NCI-H510A treated with DMSO at 0.1 percent for 48 hours (cell line): ENCODE measurements around the gene MSI2.

Source experiments
- DNase-seq: peaks from one replicate; lab custom pipeline; 2025; lab: John Stamatoyannopoulos, UW

The MSI2 gene

DNA sequence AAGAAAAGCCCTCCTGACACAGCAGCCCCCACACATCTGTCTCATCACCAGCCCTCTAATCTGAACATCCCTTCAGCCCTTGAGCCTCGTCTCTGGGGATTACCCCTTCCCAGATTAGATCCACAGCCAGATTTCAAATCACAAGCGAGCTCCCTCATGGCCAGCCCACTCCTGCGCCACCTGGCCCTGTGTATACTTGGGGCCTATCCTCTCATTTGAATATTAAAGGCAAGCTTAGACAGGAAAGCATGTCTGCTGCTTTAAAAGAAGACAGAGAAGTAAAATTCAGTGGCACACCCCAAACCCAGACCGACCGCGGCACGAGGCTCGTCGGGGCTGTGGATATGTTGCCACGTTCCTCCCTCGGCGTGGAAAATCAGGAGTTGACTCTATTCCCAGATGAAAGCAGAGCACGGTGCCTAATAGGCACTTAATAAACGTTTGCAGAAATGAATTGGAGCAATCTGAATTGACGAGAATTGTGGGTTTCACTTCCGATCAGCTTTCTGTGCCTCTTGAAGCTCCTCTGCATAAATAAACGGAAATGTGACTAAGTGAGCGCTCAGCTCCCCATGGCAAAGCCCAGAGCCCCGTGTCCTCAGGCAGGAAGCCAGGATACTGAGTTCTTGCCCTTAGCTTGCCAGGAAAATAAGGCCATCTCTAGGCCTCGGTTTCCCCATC is 380.8 kb downstream of the MSI2 start:
- DNase-seq, result no peak

DNA sequence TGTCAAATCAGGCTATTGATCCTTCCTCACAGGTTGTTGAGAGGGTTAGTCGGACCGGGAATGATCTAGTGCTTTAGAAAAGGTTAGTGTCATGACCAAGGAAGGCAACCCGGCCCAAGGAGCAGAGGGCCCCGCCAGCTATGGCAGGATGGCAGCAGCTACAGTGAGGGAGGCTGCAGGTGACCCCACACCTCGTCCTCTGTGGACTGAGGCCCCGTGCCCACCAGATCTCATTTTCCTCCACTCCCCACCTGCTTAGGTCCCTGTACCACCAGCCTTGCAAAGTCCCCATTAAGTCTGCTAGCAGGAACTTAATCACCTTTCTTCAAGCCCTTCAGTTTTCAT is 381.3 kb downstream of the MSI2 start:
- no peak for DNase-seq

DNA sequence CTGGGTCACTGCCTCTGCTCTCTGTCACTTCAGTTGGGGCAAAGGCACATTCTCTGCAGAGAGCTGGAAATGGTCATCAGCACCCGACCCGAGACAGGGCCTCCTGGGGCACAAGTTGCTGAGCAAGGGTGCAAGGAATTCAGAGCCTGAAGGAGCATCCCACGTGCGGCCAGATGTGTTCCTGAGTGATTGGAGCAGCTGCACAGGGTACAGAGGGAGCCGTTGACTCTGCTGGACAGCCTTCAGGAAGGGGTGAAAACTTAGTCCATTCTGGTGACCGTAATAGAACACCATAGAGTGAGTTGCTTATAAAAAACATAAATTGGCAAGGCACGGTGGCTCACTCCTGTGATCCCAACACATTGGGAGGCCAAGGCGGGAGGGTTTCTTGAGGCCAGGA is 382.0 kb downstream of the MSI2 start:
- DNase-seq, result no peak

- DNase-seq, result no peak
Measured at GRCh38 chr17:57639381-57639780, 383.1 kb downstream of the MSI2 start.

DNA sequence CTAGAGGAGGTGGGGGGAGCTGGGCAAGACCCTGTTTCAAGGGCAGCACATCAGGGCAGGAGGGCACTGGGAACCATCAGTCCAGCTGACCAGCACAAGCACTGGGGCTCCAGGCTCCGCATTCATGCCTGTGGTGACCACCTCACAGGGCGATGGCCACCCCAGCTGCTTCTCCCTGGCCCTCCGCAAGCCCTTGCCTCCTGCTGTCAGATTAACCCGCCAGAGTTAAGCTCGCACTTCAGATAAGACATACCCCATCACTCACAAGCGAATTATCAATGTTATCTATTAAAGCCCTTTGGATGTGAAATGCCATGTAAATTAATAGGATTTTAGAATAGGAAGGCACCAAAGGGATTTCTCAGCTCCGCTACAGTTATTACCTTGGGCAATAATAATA is 383.8 kb downstream of the MSI2 start:
- DNase-seq, result no peak

- no peak for DNase-seq
Measured at GRCh38 chr17:57641761-57642160, 385.4 kb downstream of the MSI2 start.

DNA sequence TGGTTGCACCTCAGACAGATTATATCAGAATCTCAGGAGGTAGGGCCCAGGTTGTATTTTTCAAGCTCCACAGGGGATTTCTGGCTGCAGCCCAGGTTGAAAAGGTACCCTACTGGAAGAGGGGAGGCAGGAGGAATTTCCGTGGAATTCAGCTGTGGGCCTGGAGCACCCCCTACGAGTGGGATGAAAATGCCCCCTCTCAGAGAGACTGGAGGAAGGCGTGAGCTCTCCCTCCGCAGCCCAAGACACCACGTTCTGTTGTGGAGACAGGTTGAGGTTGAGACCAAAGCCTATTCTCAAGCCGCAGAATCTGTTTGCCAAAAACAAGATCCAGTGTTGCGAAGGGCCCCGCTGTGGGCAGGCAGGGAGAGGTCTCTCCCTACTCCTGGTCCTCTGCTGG is 386.7 kb downstream of the MSI2 start:
- no peak for DNase-seq

DNA sequence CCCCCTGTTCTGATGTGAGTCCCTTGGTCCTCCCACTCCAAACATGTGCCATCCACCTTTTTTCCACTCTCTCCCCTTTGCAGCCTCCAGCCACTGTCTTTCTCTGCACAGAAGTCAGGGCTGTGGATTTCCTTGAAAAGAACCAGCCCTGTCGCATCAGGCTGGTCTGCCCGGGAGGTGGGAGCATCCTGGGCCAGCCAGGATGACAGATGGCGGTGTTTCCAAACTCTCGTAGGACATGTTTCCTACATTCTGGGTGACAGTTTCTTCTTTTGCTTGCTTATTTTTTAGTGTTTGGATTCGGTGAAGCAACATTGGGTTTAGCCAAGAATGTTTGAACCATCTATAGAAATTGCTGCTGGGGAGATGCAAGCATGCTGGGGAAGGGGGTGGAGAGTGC is 388.0 kb downstream of the MSI2 start:
- DNase-seq, result no peak

- no peak for DNase-seq
Measured at GRCh38 chr17:57645950-57646665, 389.8 kb downstream of the MSI2 start.

DNA sequence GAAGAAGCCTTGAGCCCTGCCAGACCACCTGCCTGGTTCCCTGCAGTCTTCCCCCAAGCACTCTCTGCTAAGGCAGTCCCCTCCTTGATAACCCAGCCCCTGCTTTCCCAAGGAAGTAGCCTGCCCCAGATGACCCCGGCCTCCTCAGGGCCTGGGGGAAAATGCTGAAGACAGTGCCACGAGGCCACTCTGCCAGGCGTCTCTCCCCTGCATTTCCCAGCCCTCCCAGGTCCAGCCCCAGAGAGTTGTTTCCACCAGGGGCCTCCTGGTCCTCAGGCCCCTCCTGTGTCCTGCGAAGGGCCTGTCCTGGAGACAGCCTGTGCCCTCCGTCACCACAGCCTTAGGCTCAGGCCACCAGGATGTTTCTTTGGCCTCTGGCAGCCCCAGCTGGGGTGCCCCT is 392.4 kb downstream of the MSI2 start:
- no peak for DNase-seq

DNA sequence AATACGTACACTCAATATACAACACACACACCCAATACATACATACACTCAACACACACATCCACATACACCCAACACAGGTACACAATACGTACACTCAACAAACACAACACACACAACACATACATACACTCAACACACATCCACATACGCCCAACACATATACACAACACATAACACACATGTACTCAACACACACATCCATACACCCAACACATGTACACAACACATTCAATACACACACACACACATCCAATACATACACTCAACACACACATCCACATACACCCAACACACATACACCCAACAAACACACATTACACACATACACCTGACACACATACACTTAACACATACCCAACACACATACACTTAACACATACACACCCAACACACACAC is 392.9 kb downstream of the MSI2 start:
- DNase-seq, result no peak

DNA sequence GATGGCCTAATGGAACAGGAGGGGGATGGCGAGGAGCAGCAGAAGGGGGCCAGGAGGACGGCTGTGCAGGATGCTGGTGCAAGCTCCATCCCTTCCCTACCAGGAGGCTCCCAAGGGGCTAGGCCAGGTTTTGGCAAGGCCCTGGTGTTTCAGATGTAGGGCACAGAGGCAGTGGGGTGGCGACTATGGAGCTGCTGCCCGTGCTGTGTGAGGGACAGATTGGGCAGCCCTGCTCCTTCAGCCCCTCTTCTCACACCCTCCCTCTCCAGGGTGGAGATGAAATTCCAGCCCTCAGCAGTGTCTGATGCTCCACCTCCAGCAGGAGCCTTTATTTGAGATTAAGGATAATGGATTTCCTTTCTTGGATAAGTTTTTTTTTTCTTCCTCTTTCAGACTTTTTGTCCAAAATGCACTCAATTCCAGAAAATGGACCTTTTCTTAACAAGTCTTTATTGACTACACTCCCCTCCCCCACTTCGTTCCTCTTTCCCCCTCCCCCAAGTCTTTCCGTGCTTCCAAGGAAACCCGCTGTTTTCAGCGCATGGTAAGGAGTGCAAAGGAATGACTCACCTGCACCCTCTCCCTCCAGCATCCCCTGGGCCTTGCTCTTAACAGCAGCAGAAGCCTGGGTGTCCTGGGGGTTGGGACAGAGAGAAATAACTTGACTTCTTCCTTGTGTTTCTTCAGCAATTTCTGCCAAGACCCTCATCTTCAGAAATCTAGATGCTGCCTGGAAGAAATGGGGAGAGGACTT is 393.6 kb downstream of the MSI2 start:
- DNase-seq, result no peak

DNA sequence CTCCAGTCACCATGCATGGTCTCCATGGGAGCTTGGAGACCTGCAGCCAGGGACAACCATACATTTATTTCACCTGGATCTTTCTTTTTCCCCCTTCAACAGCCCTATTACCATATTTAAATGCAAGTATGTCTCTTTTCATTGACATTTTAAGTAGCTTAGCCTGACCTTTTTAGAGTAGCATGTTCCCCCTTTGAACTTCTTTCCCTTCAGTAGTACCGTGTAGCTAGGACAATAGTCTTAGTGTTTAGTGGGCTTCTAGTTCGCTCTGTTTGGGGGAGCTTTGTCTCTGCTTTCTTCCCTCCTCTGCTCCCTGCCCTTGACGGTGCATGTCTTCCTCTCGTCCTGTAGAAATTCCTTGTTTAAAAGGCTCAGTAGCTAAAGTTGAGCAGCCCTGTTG is 394.2 kb downstream of the MSI2 start:
- DNase-seq, result no peak

DNA sequence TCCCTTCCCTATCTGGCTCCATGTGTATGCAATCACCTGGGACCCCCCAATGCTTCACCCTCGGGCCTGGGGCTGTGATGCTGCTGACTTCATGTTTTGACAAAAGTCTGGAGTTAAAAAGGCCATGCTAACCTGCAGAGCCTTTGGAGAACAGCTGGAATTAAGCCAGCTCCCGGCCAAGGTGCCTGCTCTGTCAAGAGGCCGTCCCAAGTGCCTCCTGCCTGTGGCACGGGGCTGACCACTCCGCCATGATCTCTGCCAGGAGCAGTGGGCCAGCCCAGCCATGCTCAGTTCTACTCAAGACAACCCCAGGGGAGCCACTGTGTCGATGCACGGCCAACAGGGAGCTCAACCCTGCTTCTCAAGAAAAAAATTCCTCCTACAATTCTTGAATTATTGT is 395.1 kb downstream of the MSI2 start:
- no peak for DNase-seq

GRCh38 chr17:57651996-57652395 is 395.7 kb downstream of the MSI2 start:
- no peak for DNase-seq

- DNase-seq, result no peak
Measured at GRCh38 chr17:57652811-57653210, 396.5 kb downstream of the MSI2 start.

DNA sequence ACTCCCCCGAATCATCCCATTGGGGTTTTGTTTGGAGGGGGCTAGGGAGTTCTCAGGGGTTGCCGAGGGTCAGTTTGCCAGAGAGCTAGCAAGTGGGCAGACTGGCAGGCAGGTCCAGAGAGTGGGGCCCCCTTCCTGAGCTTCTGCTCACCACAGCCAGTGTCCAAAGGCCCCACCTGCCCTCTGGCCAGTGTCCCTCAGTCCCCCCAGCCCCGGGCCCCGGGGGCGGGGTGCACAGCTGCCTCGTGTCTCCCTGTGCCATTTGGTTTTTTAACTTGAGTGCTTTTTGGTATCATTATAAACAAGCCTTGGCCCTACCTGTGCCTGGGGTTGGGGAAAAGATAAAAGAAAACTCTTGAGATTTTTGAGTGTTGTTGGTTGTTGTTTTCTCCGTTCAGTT is 397.0 kb downstream of the MSI2 start:
- DNase-seq, result no peak

- DNase-seq, result no peak
Measured at GRCh38 chr17:57654040-57654775, 397.9 kb downstream of the MSI2 start.

DNA sequence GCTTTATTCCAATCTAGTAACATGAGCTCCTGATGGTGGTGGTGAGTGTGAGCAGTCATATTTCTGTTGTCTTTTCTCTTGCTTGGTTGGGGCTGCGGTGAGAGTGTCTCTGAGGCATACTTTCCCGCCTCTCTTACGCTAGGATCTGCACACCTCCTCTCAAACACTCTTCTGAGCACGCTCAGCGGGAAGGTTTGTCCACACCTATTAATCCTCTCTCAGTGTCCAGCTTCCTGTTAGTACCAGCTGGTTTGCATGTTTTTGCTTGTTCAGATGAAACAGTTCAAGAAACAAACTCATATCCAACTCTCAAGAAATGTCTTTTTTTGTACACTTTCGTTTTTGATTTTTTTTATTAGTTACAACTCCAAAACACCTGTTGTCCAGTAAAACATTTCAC is 399.2 kb downstream of the MSI2 start:
- peak; percentile 77 for DNase-seq

- DNase-seq, result no peak
Measured at GRCh38 chr17:57657211-57657610, 400.9 kb downstream of the MSI2 start.

DNA sequence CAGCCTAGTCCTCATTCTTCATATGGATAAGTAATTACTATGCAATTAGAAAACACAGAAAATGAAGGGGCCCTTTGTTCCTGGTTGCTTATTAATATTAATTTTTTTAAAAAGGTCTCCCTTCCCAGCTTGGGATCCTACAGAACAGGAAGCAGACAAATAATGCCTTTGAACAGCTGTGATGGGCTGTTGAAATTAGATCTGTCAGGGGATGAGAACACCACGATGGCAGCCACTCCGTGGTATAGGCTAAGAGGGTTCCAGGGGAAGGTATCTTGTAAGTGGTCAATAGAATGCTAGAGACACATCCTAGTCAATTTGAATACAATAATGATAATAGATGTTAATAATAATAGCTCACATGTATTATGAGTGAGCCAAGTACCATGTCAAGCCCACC is 405.7 kb downstream of the MSI2 start:
- DNase-seq, result peak; percentile 83

DNA sequence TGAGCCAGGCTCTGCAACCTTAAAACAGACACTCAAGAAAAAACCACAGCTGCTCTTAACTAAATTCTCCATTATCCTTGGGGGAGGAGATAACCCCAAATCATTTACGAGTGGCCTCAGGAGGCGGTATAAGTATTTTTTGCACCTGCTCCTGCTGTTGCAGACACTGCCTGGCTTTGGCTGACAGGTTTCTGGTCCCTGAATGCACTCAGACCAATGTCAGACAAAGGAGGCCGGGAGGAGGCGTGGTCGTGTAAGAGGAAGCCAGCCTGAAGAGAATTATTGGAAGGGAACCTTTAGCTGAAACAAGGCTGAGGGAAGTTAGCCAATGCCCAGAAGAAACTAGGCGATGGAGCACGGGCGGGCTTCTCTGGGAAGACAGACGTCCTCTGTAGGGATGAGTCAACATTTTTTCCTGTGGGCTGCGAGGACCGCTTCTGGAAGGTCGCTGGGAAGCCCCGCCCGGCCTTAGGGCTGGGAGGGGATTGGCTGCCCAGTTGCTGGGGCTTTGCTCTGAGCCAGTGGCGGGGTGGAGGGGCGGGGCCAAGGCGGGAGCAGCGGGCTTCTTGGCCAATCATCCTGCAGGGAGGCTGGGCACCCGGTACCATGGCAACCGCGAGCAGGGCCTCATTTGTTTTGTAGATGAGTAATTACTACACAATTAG is 406.5 kb downstream of the MSI2 start:
- DNase-seq, result peak; percentile 98
